Neural progenitor cell (in vitro differentiated cells): ENCODE measurements around the gene TEX54.

Experiments
- EZH2 ChIP-seq: fragments of 200-600 bp; sonication (generic); IDR thresholded peaks from 2 replicates; pipeline ENCODE4 v1.6.1; 2017; ENCODE audit warnings: antibody characterized with exemption, mild to moderate bottlenecking, moderate library complexity
- TF ChIP-seq, protein P1 (sequence below): fragments of 200-600 bp; sonication (generic); IDR thresholded peaks from 2 replicates; pipeline ENCODE4 v1.5.1; 2017; ENCODE audit warnings: antibody characterized with exemption, mild to moderate bottlenecking

DNA sequence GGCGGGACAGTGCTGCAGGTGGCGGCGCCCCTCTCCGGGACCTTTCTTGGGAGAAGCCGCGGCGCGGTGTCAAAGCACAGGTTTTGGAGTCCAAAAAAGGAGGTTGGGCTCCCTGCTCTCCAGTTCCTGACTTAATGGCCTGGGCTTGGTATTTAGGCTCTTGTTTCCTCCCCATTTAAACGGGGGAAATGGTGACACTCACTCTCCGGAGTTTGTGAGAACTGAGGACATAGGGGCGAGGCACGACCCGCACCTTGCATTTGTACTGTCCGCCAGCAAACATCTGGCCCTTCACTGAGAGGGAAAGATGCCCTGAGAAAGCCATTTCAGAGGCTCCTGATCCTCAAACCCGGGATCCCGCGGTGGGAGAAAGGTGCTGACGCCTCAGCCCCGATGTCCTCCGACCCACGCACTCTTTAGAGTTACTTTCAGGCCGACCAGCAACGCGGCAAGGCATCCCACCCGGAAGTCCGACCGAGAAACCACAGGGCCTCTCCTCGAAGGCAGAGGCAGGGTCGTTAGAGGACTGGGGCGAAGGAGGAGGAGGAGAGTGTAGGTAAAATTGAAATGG lies 9.6 kb upstream of the TEX54 start:
- TF ChIP-seq, protein P1, sequence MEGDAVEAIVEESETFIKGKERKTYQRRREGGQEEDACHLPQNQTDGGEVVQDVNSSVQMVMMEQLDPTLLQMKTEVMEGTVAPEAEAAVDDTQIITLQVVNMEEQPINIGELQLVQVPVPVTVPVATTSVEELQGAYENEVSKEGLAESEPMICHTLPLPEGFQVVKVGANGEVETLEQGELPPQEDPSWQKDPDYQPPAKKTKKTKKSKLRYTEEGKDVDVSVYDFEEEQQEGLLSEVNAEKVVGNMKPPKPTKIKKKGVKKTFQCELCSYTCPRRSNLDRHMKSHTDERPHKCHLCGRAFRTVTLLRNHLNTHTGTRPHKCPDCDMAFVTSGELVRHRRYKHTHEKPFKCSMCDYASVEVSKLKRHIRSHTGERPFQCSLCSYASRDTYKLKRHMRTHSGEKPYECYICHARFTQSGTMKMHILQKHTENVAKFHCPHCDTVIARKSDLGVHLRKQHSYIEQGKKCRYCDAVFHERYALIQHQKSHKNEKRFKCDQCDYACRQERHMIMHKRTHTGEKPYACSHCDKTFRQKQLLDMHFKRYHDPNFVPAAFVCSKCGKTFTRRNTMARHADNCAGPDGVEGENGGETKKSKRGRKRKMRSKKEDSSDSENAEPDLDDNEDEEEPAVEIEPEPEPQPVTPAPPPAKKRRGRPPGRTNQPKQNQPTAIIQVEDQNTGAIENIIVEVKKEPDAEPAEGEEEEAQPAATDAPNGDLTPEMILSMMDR, result no peak
- no peak for TF ChIP-seq EZH2
